Stimulated activated naive CD8-positive, alpha-beta T cell treated with anti-CD3 and anti-CD28 coated beads, Interleukin-15, Interleukin-2, amounts not matched to agents 100 ng/mL and 50 ng/mL, for 24 hours (primary cell): ENCODE data around the gene MYOCD.

Experiments
- H3K27ac Mint-ChIP-seq: one replicate; pipeline ENCODE4 v1.8.0; 2021; ENCODE audit warnings: mild to moderate bottlenecking, mixed read lengths
- H3K27me3 Mint-ChIP-seq: one replicate; pipeline ENCODE4 v1.8.0; 2021; ENCODE audit warnings: mixed read lengths
- H3K36me3 Mint-ChIP-seq: one replicate; pipeline ENCODE4 v1.8.0; 2021; ENCODE audit warnings: low read depth, mixed read lengths
- H3K4me1 Mint-ChIP-seq: one replicate; pipeline ENCODE4 v1.8.0; 2021; ENCODE audit warnings: low read depth, mixed read lengths
- H3K4me3 Mint-ChIP-seq: one replicate; pipeline ENCODE4 v1.8.0; 2021; ENCODE audit warnings: mild to moderate bottlenecking, mixed read lengths
- H3K9me3 Mint-ChIP-seq: one replicate; pipeline ENCODE4 v1.8.0; 2021; ENCODE audit warnings: mixed read lengths

MYOCD gene

DNA sequence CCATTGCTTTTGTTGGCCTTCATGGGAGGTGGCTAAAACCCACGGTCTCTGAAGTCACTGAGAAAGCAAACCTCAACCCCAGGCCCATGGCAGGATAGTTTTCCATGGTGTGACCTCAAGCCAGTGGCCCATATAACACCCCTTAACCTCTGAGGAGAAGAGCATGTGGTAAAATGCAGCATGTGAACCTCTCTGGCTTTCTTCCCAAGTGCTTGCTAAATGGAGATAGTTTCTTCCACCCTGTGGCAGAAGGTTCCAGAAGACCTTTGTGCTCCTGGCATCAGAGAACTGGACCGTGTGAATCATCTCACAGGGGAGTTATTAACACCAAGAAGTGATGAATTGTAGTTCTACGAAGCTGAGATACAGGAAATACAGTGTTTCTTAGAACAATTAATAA, 47.3 kb downstream of the MYOCD start:
- no peaks in the 10 kb centered on the region for H3K36me3 Mint-ChIP-seq
- H3K9me3 Mint-ChIP-seq = no peaks in the 10 kb centered on the region
- H3K27ac Mint-ChIP-seq = no peak overlapping the region
- no peaks in the 10 kb centered on the region for H3K4me1 Mint-ChIP-seq
- H3K4me3 Mint-ChIP-seq = no peak overlapping the region
- H3K27me3 Mint-ChIP-seq = peaks cover 6% of the 10 kb centered on the region

DNA sequence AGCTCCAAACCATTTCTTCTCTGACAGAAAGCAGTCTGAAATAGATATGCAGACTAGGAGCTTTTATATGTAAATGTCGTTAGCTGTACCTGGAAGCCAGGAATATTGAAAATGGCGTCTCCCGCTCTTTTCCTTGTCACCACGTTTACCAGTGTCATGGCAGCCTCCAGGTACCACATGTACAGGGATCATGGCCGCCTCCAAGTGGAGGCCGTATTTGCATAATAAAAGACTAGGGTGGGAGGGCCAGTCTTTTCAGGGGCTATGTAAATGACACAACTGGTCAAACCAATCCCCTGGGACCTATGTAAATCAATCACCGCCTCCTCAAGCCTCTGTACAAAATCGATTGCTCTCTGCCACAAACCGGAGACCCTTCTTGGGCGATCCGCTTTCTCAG, 54.3 kb downstream of the MYOCD start:
- Mint-ChIP-seq H3K9me3 (peaks cover 5% of the 10 kb centered on the region), H3K4me1 (no peaks in the 10 kb centered on the region), H3K36me3 (no peaks in the 10 kb centered on the region), H3K27me3 (peaks cover 4% of the 10 kb centered on the region), H3K27ac (no peak overlapping the region), H3K4me3 (no peak overlapping the region)

DNA sequence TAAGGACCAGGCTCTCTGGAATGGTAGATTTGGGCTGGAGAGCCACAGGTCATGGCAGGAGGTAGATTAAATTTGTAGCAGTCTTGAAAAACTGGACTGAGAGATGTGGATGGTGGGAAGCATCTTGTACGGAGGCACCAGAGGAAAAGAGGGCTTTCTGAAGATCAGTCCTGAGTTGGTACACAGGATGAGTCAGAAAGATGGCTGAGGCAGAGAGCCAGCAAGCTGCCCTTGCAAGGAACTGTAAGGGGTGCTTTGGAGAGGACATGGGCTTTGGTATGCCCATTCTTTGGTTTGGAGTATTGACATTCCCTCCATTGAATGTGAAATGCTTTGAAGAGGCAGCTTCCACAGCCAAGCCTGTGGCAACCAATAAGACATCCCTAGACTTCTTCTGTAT, 55.9 kb downstream of the MYOCD start:
- no peak overlapping the region for H3K27ac Mint-ChIP-seq
- H3K4me1 Mint-ChIP-seq = no peaks in the 10 kb centered on the region
- H3K36me3 Mint-ChIP-seq = no peaks in the 10 kb centered on the region
- no peak overlapping the region for H3K4me3 Mint-ChIP-seq
- peaks cover 5% of the 10 kb centered on the region for H3K9me3 Mint-ChIP-seq
- H3K27me3 Mint-ChIP-seq = no peaks in the 10 kb centered on the region

DNA sequence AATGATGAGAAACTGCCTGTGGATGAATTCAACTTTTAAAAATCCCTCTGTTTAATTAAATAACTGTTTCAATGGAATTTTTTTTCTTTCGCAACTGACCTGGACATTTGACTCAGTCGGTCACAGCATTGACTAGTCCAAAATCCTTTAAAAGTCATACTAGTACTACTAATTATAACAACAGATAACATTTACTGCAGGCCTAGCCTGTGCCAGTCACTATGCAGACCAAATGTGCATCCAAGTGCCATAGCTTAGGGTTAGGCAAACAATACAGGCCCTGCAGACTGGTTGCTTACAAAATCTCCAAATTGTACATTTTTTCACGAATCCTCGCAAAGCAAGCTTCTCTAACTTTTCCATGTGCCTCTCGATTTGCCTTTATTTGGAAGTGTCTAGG, 56.6 kb downstream of the MYOCD start:
- Mint-ChIP-seq H3K27me3 (no peaks in the 10 kb centered on the region), H3K4me1 (no peaks in the 10 kb centered on the region), H3K27ac (no peak overlapping the region), H3K36me3 (no peaks in the 10 kb centered on the region), H3K9me3 (peaks cover 5% of the 10 kb centered on the region), H3K4me3 (no peak overlapping the region)

DNA sequence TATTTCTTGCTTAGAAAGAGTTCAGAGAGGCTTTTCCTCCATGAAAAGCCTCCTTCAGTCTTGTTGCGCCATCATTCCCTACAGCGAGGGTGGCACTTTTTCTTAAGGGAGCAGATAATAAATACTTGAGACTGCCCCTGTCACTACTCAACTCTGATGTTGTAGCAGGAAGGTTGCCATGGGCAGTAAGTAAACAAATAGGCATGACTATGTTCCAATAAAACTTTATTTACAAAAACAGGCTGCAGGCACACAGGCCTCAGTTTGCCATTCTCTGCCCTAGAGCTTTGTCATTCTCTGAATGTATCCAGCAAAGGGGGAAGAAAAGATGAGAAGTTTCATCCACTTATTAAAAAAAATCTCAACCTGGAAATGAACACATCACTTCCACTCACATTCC, 60.4 kb downstream of the MYOCD start:
- Mint-ChIP-seq H3K27me3 (no peaks in the 10 kb centered on the region), H3K4me3 (no peak overlapping the region), H3K4me1 (no peaks in the 10 kb centered on the region), H3K36me3 (no peaks in the 10 kb centered on the region), H3K9me3 (peaks cover 8% of the 10 kb centered on the region), H3K27ac (no peak overlapping the region)

DNA sequence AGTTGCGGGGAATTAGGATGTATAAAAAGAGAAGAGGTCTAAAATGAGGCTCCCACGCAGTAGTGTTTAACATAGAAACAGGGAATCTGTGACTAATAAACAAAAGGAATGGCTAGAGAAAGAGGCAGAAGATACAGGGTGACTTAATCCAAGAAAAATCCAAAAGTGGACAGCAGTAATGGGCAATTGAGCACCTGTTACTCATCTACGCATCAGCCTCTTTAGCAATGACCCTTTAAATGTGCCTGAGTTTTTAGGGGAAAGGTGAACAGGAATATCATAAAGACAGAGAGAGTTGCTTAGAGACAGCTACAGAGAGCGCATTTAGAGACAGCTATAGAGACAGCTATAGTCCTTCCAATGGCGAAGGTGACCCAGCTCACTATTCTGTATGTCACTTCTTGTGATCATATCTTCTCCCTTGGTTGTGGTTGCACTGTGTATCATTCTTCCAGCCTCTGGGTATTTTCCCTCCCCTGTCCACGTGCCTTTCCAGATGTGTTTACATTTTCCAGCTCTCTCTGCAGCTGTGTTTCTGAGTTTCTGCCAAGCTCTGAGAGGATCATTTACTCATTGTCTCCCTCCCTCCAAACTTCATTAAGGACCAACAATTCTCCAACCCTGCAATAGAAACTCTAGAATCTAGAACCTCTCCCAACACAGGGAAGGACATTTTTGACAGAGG, 61.5 kb downstream of the MYOCD start:
- no peaks in the 10 kb centered on the region for H3K27me3 Mint-ChIP-seq
- no peak overlapping the region for H3K27ac Mint-ChIP-seq
- H3K9me3 Mint-ChIP-seq = peaks cover 5% of the 10 kb centered on the region
- no peaks in the 10 kb centered on the region for H3K4me1 Mint-ChIP-seq
- no peaks in the 10 kb centered on the region for H3K36me3 Mint-ChIP-seq
- no peak overlapping the region for H3K4me3 Mint-ChIP-seq

DNA sequence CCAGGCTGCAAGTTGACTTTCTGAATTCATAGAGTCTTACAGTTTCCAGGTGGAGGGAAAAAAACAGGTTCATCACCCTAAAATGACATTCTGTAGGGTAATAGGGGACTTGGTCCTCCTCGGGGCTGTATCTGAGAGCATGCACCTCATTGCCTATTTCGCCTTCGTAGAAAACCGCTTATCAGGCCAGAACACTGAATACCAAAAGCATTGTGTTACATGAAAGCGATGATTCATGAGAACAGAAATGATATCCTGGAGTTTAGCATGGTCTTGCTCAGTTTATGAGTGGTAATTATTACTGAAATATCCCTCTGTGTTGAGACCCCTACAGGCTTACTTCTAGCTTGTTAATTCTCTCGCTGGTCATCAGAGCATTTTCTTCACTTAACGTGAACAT, 62.2 kb downstream of the MYOCD start:
- no peaks in the 10 kb centered on the region for H3K27me3 Mint-ChIP-seq
- no peaks in the 10 kb centered on the region for H3K4me1 Mint-ChIP-seq
- no peak overlapping the region for H3K27ac Mint-ChIP-seq
- peaks cover 11% of the 10 kb centered on the region for H3K9me3 Mint-ChIP-seq
- no peaks in the 10 kb centered on the region for H3K36me3 Mint-ChIP-seq
- no peak overlapping the region for H3K4me3 Mint-ChIP-seq

DNA sequence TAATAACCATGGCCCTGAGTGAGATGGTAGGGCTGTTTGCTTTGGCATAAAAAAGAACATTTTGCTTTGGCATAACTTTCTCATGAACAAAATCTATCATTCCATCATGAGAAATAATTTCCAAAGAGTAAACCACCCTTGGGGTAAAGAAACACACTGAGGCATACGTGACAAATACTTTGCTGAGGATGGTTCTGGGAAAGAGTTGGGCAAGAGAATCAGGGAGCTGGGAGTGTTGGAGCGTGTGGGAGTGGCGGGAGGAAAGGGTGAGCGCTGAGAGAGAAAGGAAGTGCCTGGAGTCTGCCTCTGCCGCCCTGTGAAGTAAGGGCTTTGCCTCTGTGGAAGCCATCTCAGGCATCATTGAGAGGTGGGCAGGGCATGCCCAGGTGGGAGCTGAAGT, 63.4 kb downstream of the MYOCD start:
- H3K4me3 Mint-ChIP-seq = no peak overlapping the region
- no peak overlapping the region for H3K27ac Mint-ChIP-seq
- no peaks in the 10 kb centered on the region for H3K4me1 Mint-ChIP-seq
- H3K9me3 Mint-ChIP-seq = peaks cover 11% of the 10 kb centered on the region
- H3K36me3 Mint-ChIP-seq = no peaks in the 10 kb centered on the region
- H3K27me3 Mint-ChIP-seq = no peaks in the 10 kb centered on the region

DNA sequence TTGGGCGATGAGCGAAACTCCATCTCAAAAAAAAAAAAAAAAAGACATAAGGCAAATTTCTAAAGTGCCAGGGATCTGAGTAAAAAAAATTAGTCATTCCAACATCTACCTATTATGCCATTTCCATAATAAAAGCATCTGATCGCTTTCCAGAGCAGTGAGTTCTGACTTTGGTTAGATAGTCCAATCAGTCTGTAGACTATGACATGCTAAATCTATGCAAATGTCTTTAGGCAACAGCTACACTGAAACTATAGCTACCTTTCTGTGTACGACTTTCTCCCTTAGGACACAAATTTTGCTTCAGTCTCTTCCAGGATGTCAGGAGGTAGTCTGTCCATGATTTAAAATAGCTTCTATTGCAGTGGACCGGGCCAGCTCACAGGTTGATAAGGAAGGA, 64.7 kb downstream of the MYOCD start:
- no peaks in the 10 kb centered on the region for H3K4me1 Mint-ChIP-seq
- no peak overlapping the region for H3K4me3 Mint-ChIP-seq
- no peaks in the 10 kb centered on the region for H3K27me3 Mint-ChIP-seq
- no peak overlapping the region for H3K27ac Mint-ChIP-seq
- no peaks in the 10 kb centered on the region for H3K36me3 Mint-ChIP-seq
- peaks cover 11% of the 10 kb centered on the region for H3K9me3 Mint-ChIP-seq

DNA sequence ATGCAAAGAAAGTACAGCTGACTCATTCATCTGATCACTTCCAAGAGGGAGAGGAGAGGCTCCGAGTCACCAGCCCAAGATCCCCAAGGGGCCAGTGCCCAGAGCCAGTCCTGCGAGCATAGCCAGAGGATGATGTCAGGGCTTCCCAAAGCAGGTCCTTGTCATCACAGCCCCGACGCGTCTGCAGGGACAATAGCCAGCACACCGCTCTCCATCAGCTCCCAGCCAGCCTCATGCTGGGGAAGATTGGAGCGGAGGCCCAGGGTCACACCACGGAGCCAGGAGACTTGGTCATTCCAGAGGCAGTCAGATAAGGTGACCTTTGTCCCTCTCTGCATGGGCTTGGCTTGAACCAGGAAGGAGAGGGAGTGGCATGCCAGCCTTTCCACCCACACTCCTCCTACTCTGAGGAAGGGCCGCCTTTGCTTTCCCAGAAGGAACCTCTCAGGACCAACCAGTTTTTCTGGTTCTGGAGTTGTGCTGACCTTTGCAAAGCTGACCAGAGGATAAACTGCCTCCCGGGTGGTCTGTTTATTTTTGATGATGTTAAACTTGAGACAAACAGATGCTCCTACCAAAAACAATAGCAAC, 65.3 kb downstream of the MYOCD start:
- no peak overlapping the region for H3K4me3 Mint-ChIP-seq
- H3K36me3 Mint-ChIP-seq = no peaks in the 10 kb centered on the region
- H3K4me1 Mint-ChIP-seq = no peaks in the 10 kb centered on the region
- H3K27ac Mint-ChIP-seq = no peak overlapping the region
- H3K27me3 Mint-ChIP-seq = no peaks in the 10 kb centered on the region
- H3K9me3 Mint-ChIP-seq = peaks cover 11% of the 10 kb centered on the region

DNA sequence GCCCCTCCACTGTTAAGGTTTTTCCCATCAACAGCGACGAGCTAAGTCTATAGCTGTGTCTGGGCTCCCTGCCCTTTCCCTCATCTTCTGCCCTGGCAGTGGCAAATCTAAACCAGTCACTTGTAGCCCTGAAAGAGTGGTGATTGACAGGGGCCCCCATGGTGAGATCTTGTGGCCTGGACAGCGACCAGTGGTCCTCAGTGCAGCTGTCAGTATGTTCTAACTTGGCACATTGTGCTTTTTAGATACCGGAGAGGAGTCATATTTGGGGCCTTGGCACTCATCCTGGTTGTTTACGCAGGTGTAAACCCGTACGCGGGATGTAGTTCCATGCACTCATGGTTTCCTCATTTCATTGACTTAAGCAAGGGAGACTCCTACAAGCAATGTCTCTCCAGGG, 66.1 kb downstream of the MYOCD start:
- H3K27me3 Mint-ChIP-seq = no peaks in the 10 kb centered on the region
- H3K4me1 Mint-ChIP-seq = no peaks in the 10 kb centered on the region
- H3K27ac Mint-ChIP-seq = no peak overlapping the region
- H3K9me3 Mint-ChIP-seq = peaks cover 11% of the 10 kb centered on the region
- H3K4me3 Mint-ChIP-seq = no peak overlapping the region
- H3K36me3 Mint-ChIP-seq = no peaks in the 10 kb centered on the region

DNA sequence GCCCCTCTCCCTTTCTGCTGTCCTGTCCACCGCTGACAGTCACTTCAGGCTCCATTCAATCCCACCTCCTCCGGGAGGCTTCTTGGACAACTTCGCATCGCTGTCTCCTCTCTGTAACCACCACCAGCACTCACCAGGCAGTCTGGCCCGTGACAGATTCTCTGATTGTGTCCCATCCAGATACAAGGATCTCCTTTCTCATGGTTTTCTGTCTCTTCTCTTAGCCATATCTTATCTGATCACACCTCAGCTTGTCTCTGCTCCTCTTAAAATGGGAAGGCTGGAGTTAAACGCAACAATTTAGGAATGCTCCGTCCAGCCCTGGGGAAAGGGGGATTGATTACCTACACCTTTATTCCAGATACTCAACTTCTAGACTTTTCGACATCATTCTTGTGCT, 66.7 kb downstream of the MYOCD start:
- Mint-ChIP-seq H3K9me3 (peaks cover 11% of the 10 kb centered on the region), H3K27ac (no peak overlapping the region), H3K4me1 (no peaks in the 10 kb centered on the region), H3K4me3 (no peak overlapping the region), H3K27me3 (no peaks in the 10 kb centered on the region), H3K36me3 (no peaks in the 10 kb centered on the region)

DNA sequence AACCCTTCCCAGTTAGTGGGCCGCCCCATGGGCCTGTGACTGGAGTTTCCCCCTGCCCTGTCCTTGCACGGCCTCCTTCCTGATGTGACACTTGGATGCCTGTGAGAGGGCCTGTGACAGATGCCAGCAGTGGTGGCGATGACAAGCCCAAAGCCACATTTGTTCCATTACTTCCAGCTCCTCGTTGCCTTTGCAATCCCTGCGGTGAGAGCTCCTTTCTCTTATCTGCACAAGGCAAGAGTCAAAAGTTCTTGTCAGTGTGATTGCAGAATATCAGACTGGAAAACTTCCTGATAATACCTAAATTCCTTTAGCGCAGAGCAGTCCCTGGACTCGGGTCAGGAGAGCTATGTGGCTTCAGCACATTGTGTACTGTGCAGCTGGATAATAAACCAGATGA, 69.2 kb downstream of the MYOCD start:
- H3K27ac Mint-ChIP-seq = no peak overlapping the region
- no peaks in the 10 kb centered on the region for H3K27me3 Mint-ChIP-seq
- H3K9me3 Mint-ChIP-seq = peaks cover 6% of the 10 kb centered on the region
- H3K4me3 Mint-ChIP-seq = no peak overlapping the region
- no peaks in the 10 kb centered on the region for H3K36me3 Mint-ChIP-seq
- no peaks in the 10 kb centered on the region for H3K4me1 Mint-ChIP-seq

DNA sequence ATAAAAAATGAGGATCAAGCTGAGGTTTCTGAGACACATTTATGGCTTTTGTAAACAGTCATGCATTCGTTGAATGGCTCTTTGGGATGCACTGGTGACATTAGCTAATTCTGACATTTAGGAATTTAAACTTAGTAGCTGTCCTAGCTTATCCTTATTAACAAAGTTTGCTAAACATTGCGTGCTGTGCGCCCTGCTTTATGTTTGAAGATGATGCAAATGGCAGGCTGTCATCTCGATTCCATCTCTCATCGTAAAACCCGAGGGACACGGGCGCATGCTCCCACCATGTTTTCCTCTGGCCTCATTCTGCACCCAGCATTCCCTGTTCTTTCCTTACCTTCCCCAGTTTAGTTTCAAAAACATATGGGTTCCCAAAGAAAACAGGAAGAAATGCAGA, 69.8 kb downstream of the MYOCD start:
- Mint-ChIP-seq H3K4me3 (no peak overlapping the region), H3K36me3 (no peaks in the 10 kb centered on the region), H3K9me3 (peaks cover 6% of the 10 kb centered on the region), H3K27ac (no peak overlapping the region), H3K27me3 (no peaks in the 10 kb centered on the region), H3K4me1 (no peaks in the 10 kb centered on the region)

DNA sequence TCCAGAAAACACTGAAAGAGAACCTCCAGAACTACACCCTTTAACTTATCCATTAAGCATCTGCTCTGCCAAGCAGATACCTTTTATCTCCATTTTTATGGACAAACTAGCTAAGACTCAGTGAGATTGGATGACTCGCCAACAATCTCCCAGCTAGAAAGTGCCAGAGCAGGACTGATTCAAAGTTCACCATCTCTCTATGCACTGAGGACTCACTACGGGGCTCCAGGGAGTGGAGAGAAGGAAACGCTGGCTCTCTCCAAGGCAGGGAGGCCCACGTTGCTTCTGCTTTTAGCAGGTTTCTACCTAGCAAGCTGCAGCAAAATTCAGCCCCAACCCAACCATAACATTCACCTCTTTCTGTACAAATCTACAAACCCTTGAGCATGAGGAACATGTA, 70.8 kb downstream of the MYOCD start:
- H3K27me3 Mint-ChIP-seq = no peaks in the 10 kb centered on the region
- H3K36me3 Mint-ChIP-seq = no peaks in the 10 kb centered on the region
- H3K4me1 Mint-ChIP-seq = no peaks in the 10 kb centered on the region
- H3K4me3 Mint-ChIP-seq = no peak overlapping the region
- H3K9me3 Mint-ChIP-seq = peaks cover 6% of the 10 kb centered on the region
- H3K27ac Mint-ChIP-seq = no peak overlapping the region
